ENCODE data around the gene SARS1. TPM values are rescaled to one million over a fixed set of nuclear protein-coding genes. Genes with fewer than 3 reads are reported as not detected.

The SARS1 gene
- total RNA-seq, 4 donors from 2014 or later, result 85.8 to 150 (median 134) TPM

DNA sequence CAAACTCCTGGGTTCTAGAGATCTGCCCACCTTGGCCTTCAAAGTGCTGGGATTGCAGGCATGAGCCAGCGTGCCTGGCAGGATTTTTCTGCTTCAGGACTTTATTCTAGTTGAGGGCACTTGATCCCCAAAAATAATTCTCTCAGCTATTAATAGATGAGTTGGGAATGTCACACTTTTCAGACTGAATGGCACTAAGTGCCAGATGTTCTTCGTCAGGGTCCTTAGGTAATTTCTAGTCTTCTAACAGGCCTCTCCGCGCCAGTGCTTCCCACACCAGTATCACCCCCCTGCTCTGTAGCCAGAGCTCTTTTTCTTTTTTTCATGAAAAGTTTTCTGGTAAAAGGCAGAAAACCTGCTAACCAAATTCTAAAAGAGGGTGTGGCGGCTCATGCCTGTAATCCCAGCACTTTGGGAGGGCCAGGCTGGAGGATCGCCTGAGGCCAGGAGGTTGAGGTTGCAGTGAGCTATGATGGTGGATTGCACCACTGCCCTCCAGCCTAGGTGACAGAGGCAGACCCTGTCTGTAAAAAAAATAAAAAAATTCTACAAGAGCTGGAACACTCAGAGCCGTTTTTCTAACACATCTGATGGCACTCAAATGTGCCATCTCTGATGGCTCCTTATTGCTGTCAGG is 6.1 kb upstream of the SARS1 start:
- WGBS, 2 donors, result 58 to 85% methylated on average over 7 of the region's 7 CpGs
- Histone ChIP-seq H3K4me3 (no peak overlapping the region), H3K4me1 (peaks cover 0 to 41% (median 16%) of the 10 kb centered on the region in 3 donors), H3K27me3 (no peaks in the 10 kb centered on the region), H3K9me3 (no peaks in the 10 kb centered on the region), H3K36me3 (no peaks in the 10 kb centered on the region), H3K27ac (no peak overlapping the region)
- no peak for DNase-seq
- intact Hi-C loops (cut with DNase I), result loop anchor here (10.0 kb wide), 1 partner anchor 47 kb away; no protein-coding TSS in a partner anchor
- no peak for TF ChIP-seq POLR2A (IDR thresholded peaks at IDR 0.05)
- TF ChIP-seq, protein P1, sequence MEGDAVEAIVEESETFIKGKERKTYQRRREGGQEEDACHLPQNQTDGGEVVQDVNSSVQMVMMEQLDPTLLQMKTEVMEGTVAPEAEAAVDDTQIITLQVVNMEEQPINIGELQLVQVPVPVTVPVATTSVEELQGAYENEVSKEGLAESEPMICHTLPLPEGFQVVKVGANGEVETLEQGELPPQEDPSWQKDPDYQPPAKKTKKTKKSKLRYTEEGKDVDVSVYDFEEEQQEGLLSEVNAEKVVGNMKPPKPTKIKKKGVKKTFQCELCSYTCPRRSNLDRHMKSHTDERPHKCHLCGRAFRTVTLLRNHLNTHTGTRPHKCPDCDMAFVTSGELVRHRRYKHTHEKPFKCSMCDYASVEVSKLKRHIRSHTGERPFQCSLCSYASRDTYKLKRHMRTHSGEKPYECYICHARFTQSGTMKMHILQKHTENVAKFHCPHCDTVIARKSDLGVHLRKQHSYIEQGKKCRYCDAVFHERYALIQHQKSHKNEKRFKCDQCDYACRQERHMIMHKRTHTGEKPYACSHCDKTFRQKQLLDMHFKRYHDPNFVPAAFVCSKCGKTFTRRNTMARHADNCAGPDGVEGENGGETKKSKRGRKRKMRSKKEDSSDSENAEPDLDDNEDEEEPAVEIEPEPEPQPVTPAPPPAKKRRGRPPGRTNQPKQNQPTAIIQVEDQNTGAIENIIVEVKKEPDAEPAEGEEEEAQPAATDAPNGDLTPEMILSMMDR (IDR thresholded peaks at IDR 0.05), result no peak

DNA sequence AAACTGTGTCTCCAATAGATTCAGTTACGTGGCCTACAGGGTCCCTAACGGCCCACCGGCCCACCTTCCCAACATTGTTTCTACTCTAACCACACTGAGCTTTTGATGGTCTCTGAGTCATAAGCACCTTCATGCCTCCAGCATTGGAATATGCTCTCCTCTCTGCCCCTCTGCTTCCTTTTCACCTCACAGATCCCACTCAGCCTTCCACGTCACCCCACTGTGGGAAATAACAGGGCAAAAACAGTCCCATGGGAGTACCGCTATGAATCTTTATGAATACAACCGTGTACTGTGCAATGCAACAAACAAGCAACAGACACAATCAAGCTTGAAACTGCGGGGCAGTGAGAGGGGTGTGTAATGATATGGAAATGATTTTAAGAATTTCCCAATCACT is 5.3 kb upstream of the SARS1 start:
- WGBS, 2 donors, result 51 to 68% methylated on average over 7 of the region's 7 CpGs
- TF ChIP-seq, protein P1 (IDR thresholded peaks at IDR 0.05), result no peak
- TF ChIP-seq POLR2A (IDR thresholded peaks at IDR 0.05), result no peak

DNA sequence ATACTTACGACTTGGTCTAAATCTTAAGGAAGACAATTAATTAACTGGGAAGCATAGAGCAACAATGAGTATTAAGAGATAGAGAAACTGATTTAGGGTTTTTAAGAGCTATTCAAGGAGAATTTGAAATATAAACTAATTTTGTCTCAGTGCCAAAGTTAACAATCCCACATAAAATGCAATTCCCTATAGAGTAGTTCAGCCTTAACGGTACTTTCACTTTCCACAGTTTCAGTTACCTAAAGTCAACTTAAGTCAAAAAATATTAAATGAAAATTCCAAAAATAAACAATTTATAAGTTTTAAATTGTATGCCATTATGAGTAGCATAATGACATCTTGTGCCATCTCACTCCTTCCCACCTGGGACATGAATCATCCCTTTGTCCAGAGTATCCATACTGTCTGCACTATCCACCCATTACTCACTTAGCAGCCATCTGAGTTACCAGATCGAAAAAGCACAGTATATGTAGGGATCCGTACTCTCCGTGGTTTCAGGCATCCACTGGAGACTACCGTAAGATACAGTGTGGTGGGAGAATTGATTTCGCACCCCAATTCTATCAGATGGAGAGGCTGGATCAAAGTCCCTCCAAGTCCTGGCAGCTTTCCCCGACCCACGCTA is 4.8 kb upstream of the SARS1 start:
- Histone ChIP-seq H3K27me3 (no peaks in the 10 kb centered on the region), H3K4me3 (peak overlapping the region in 1 of 4 donors; percentile 10), H3K27ac (no peak overlapping the region), H3K9me3 (no peaks in the 10 kb centered on the region), H3K4me1 (peaks cover 0 to 48% (median 16%) of the 10 kb centered on the region in 3 donors), H3K36me3 (no peaks in the 10 kb centered on the region)
- DNase-seq, result no peak
- intact Hi-C loops (cut with DNase I), result loop anchor here (10.0 kb wide), 1 partner anchor 46 kb away; no protein-coding TSS in a partner anchor
- TF ChIP-seq POLR2A (IDR thresholded peaks at IDR 0.05), result no peak
- TF ChIP-seq, protein P1 (IDR thresholded peaks at IDR 0.05), result no peak
- WGBS, 2 donors, result 61 to 65% methylated on average over 9 of the region's 9 CpGs

More for the DNA sequence above, 5.3 kb upstream of the SARS1 start:
- Histone ChIP-seq H3K9me3 (no peaks in the 10 kb centered on the region), H3K4me1 (peaks cover 0 to 45% (median 16%) of the 10 kb centered on the region in 3 donors), H3K4me3 (no peak overlapping the region), H3K27me3 (no peaks in the 10 kb centered on the region), H3K36me3 (no peaks in the 10 kb centered on the region), H3K27ac (no peak overlapping the region)
- intact Hi-C loops (cut with DNase I), result loop anchor here (10.0 kb wide), 1 partner anchor 46 kb away; no protein-coding TSS in a partner anchor
- no peak for DNase-seq

DNA sequence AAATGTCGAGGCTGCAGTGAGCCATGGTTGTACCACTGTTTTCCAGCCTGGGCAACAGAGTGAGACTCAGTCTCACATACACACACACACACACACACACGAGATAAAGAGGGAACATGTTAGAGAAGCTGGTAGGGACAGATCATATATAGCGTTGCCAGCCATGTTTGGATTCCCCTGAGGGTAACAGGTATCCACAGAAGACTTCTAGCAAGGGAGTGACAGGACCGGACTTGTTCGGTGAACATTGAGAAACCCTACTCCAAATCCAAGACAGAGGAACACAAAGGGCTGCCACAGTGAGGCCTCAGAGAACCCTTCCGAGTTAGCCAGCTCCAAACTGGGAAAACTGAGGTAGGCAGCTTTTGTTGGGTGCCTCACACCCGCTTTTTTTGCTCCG is 3.7 kb upstream of the SARS1 start:
- DNase-seq, result no peak
- Histone ChIP-seq H3K27ac (peak overlapping the region in 2 of 4 donors; percentile 56 to 69), H3K4me1 (peaks cover 5 to 54% (median 18%) of the 10 kb centered on the region in 3 donors), H3K36me3 (no peaks in the 10 kb centered on the region), H3K9me3 (no peaks in the 10 kb centered on the region), H3K4me3 (no peak overlapping the region), H3K27me3 (no peaks in the 10 kb centered on the region)
- WGBS, 2 donors, result 31 to 50% methylated on average over 7 to 8 of the region's 8 CpGs
- intact Hi-C loops (cut with DNase I), result no loop called here
- TF ChIP-seq, protein P1 (IDR thresholded peaks at IDR 0.05), result no peak
- no peak for TF ChIP-seq POLR2A (IDR thresholded peaks at IDR 0.05)

DNA sequence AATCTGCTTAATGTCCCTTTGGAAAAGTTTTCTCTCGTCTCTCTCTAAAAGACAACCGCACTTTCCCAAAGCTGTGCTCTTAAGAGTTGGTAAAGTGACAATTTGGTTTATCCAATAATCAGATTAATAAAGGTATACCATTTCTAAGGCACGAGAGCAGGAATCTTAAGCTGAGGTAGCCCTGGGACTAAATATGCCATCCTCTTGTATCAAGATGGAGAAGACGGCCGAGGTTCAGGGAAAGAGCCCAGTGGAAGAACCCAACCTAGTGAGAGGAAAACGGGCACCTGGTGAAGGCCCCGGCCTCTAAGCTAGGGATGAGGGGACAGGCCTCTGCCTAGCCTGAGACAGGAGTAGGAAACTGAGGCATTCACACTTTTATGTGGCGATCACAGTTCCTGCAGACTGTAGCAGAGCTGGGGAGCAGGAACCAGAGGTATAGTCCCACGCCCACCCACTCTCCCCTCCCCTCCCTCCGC is 334 bp upstream of the SARS1 start:
- 25 to 37% methylated on average over 8 to 9 of the region's 10 CpGs for WGBS, 2 donors

More for the DNA sequence above, 334 bp upstream of the SARS1 start:
- intact Hi-C loops (cut with DNase I), result no loop called here
- Histone ChIP-seq H3K9me3 (no peaks in the 10 kb centered on the region), H3K27me3 (no peaks in the 10 kb centered on the region), H3K27ac (peak overlapping the region; percentile 91 to 97 (median 96)), H3K4me1 (peaks cover 11 to 69% (median 39%) of the 10 kb centered on the region in 3 donors), H3K4me3 (peak overlapping the region; percentile 83 to 99 (median 96)), H3K36me3 (peaks cover 0 to 8% (median 0%) of the 10 kb centered on the region in 3 donors)
- no peak for DNase-seq
- TF ChIP-seq POLR2A (IDR thresholded peaks at IDR 0.05), result no peak
- TF ChIP-seq, protein P1 (IDR thresholded peaks at IDR 0.05), result no peak

Measured in esophagus squamous epithelium (tissue), 5 donors.